ENCODE results near the gene TM4SF20.

DNA sequence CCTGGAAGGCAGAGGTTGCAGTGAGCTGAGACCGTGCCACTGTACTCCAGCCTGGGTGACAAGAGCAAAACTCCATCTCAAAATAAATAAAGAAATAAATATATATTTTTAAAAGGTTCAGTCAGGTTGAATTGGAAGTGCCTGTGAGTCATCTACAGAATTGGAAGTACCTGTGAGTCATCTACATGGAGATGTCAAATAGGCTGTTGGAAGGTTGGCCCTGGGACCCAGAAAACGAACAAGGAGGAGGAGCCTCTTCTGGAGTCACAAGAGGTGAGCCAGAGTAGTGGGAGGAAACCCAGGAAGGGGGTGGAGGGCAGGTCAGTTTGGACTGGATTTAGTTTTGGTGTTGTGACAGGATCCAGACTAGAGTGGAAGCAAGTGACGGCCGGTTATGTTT lies 23.9 kb upstream of the TM4SF20 start:
- TF ChIP-seq GATA2 (IDR thresholded peaks at IDR 0.05; ENCODE audit: low read depth, low read length) = no peak
- TF ChIP-seq GATA3 (IDR thresholded peaks at IDR 0.05; ENCODE audit: low read depth, low read length) = no peak
